PC-3 (cell line): ENCODE measurements around the gene TUBG2.

Experiments
- CTCF ChIP-seq: fragments of 300-600 bp; sonication (generic); conservative IDR thresholded peaks from 2 replicates; pipeline ENCODE4 v1.5.1; 2017; ENCODE audit warnings: antibody characterized with exemption, low read depth, mild to moderate bottlenecking, low read length
- EZH2 ChIP-seq: fragments of 300-600 bp; sonication (generic); IDR thresholded peaks from one replicate; pipeline ENCODE4 v1.6.1; 2017; ENCODE audit warnings: antibody characterized with exemption, mild to moderate bottlenecking, low read length; ENCODE audit not compliant: unreplicated experiment

GRCh38 chr17:42659079-42659931, at the start of gene TUBG2:
- TF ChIP-seq CTCF: no peak
- no peak for TF ChIP-seq EZH2
